Activated T-cell treated with anti-CD3 and anti-CD28 coated beads, Interleukin-2, amount 50 U/mL, for 72 hours (primary cell): Measurements from ENCODE around the gene DCTN3. TPM values are rescaled to one million over a fixed set of nuclear protein-coding genes. Genes with fewer than 3 reads are reported as not detected.

Experiments
- ATAC-seq, 2 donors: fragments of 150-1000 bp; cut with Tn5 transposase; replicated peaks in 1 of 2; 2 replicates each; pipeline ENCODE4 v1.10.0; 2021; ENCODE audit warnings: moderate library complexity in 2 of 2, mild to moderate bottlenecking in 1 of 2
- DNase-seq, 2 donors: peaks; one replicate each; pipeline ENCODE4 v3.0.0; 2021 to 2022; ENCODE audit warnings: mixed read lengths in 1 of 2
- H3K27ac Mint-ChIP-seq: one replicate; pipeline ENCODE4 v1.8.0; 2022; ENCODE audit warnings: mild to moderate bottlenecking, moderate library complexity, mixed read lengths
- H3K27me3 Mint-ChIP-seq: one replicate; pipeline ENCODE4 v1.8.0; 2022; ENCODE audit warnings: low read depth, mixed read lengths
- H3K36me3 Mint-ChIP-seq, 2 donors: one replicate each; pipeline ENCODE4 v1.8.0; 2022; ENCODE audit warnings: mixed read lengths in 2 of 2, mild to moderate bottlenecking in 1 of 2; ENCODE audit not compliant: insufficient read depth in 2 of 2
- H3K4me1 Mint-ChIP-seq: one replicate; pipeline ENCODE4 v1.8.0; 2022; ENCODE audit warnings: low read depth, mixed read lengths
- H3K4me3 Mint-ChIP-seq, 2 donors: one replicate each; pipeline ENCODE4 v1.8.0; 2022; ENCODE audit warnings: mild to moderate bottlenecking in 2 of 2, mixed read lengths in 2 of 2, moderate library complexity in 2 of 2
- H3K9me3 Mint-ChIP-seq, 2 donors: one replicate each; pipeline ENCODE4 v1.8.0; 2022; ENCODE audit warnings: mixed read lengths in 2 of 2
- total RNA-seq, 2 donors: library from RNA; stranded (reverse); gene quantifications; one replicate each; pipeline ENCODE4 v1.2.3, GENCODE V29; 2022

The DCTN3 gene
- total RNA-seq, 2 donors from 2014 or later: 75.6 to 79.2 TPM

GRCh38 chr9:34603610-34604231 lies 16.6 kb downstream of the DCTN3 start:
- Mint-ChIP-seq H3K9me3 (no peaks in the 10 kb centered on the region), H3K27me3 (no peaks in the 10 kb centered on the region), H3K4me3 (no peak overlapping the region), H3K27ac (no peak overlapping the region), H3K36me3 (no peaks in the 10 kb centered on the region), H3K4me1 (no peaks in the 10 kb centered on the region)
- peak; percentile 80 to 82 for DNase-seq
- peak; percentile 88 to 89 for ATAC-seq

GRCh38 chr9:34601937-34602573 lies 18.2 kb downstream of the DCTN3 start:
- no peak for DNase-seq
- ATAC-seq: no peak
- Mint-ChIP-seq H3K27ac (no peak overlapping the region), H3K27me3 (no peaks in the 10 kb centered on the region), H3K4me1 (no peaks in the 10 kb centered on the region), H3K4me3 (no peak overlapping the region), H3K36me3 (no peaks in the 10 kb centered on the region), H3K9me3 (no peaks in the 10 kb centered on the region)

GRCh38 chr9:34600908-34601307 lies 19.4 kb downstream of the DCTN3 start:
- no peak overlapping the region for H3K27ac Mint-ChIP-seq
- H3K4me1 Mint-ChIP-seq: no peaks in the 10 kb centered on the region
- H3K9me3 Mint-ChIP-seq: no peaks in the 10 kb centered on the region
- DNase-seq: no peak
- H3K4me3 Mint-ChIP-seq: no peak overlapping the region
- no peaks in the 10 kb centered on the region for H3K36me3 Mint-ChIP-seq
- ATAC-seq: no peak
- peaks cover 8% of the 10 kb centered on the region for H3K27me3 Mint-ChIP-seq

- Mint-ChIP-seq H3K9me3 (no peaks in the 10 kb centered on the region), H3K27ac (no peak overlapping the region)
Observed at GRCh38 chr9:34599546-34599945, 20.7 kb downstream of the DCTN3 start.

GRCh38 chr9:34594177-34594576 lies 26.1 kb downstream of the DCTN3 start:
- ATAC-seq: no peak
- H3K9me3 Mint-ChIP-seq: no peaks in the 10 kb centered on the region
- DNase-seq: no peak
- no peak overlapping the region for H3K27ac Mint-ChIP-seq
- H3K36me3 Mint-ChIP-seq: no peaks in the 10 kb centered on the region
- H3K4me1 Mint-ChIP-seq: peaks cover 23% of the 10 kb centered on the region
- no peak overlapping the region for H3K4me3 Mint-ChIP-seq
- H3K27me3 Mint-ChIP-seq: peaks cover 47% of the 10 kb centered on the region

More at GRCh38 chr9:34599546-34599945, 20.7 kb downstream of the DCTN3 start:
- Mint-ChIP-seq H3K4me1 (no peaks in the 10 kb centered on the region), H3K27me3 (peaks cover 8% of the 10 kb centered on the region), H3K4me3 (no peak overlapping the region), H3K36me3 (no peaks in the 10 kb centered on the region)
- DNase-seq: no peak
- ATAC-seq: no peak

- DNase-seq (no peak), ATAC-seq (peak in 1 of 2 donors; percentile 16)
- Mint-ChIP-seq H3K27me3 (peaks cover 58% of the 10 kb centered on the region), H3K4me3 (peak overlapping the region in 1 of 2 donors; percentile 17), H3K27ac (no peak overlapping the region), H3K4me1 (peaks cover 33% of the 10 kb centered on the region), H3K36me3 (no peaks in the 10 kb centered on the region), H3K9me3 (no peaks in the 10 kb centered on the region)
Observed at GRCh38 chr9:34592895-34593601, 27.2 kb downstream of the DCTN3 start.

- peak overlapping the region; percentile 73 to 83 for H3K4me3 Mint-ChIP-seq
Observed at GRCh38 chr9:34591917-34592866, 28.1 kb downstream of the DCTN3 start.

GRCh38 chr9:34591248-34591916 lies 28.9 kb downstream of the DCTN3 start:
- Mint-ChIP-seq H3K36me3 (no peaks in the 10 kb centered on the region), H3K4me1 (peaks cover 33% of the 10 kb centered on the region), H3K27ac (no peak overlapping the region), H3K9me3 (no peaks in the 10 kb centered on the region), H3K4me3 (peak overlapping the region; percentile 73 to 83), H3K27me3 (peaks cover 69% of the 10 kb centered on the region)
- DNase-seq: peak; percentile 85 to 88
- peak; percentile 77 to 79 for ATAC-seq

More at GRCh38 chr9:34591917-34592866, 28.1 kb downstream of the DCTN3 start:
- no peak for ATAC-seq
- Mint-ChIP-seq H3K36me3 (no peaks in the 10 kb centered on the region), H3K9me3 (no peaks in the 10 kb centered on the region), H3K4me1 (peaks cover 33% of the 10 kb centered on the region), H3K27ac (no peak overlapping the region), H3K27me3 (peaks cover 66% of the 10 kb centered on the region)
- DNase-seq: no peak

- H3K4me3 Mint-ChIP-seq: peak overlapping the region; percentile 73 to 83
- DNase-seq: peak in 1 of 2 donors; percentile 18
- no peaks in the 10 kb centered on the region for H3K36me3 Mint-ChIP-seq
- ATAC-seq: no peak
- peaks cover 73% of the 10 kb centered on the region for H3K27me3 Mint-ChIP-seq
- no peak overlapping the region for H3K27ac Mint-ChIP-seq
- H3K9me3 Mint-ChIP-seq: no peaks in the 10 kb centered on the region
- peaks cover 33% of the 10 kb centered on the region for H3K4me1 Mint-ChIP-seq
Observed at GRCh38 chr9:34590381-34591247, 29.7 kb downstream of the DCTN3 start.

GRCh38 chr9:34589636-34590380 lies 30.5 kb downstream of the DCTN3 start, which contains the start of gene CNTFR:
TSS of gene CNTFR (minus strand) at chr9:34589724. CDS start at chr9:34568981, 20,743 bp downstream.
- H3K36me3 Mint-ChIP-seq: no peaks in the 10 kb centered on the region
- peaks cover 80% of the 10 kb centered on the region for H3K27me3 Mint-ChIP-seq
- peaks cover 33% of the 10 kb centered on the region for H3K4me1 Mint-ChIP-seq
- peak within 1 kb of the TSS; percentile 73 to 83 for H3K4me3 Mint-ChIP-seq
- H3K9me3 Mint-ChIP-seq: no peaks in the 10 kb centered on the region
- DNase-seq (no peak), ATAC-seq (peak in 1 of 2 donors; percentile 7)
- H3K27ac Mint-ChIP-seq: no peak within 1 kb of the TSS
